Liver (tissue), 9 donors: ENCODE data around the gene SYTL3. TPM values are rescaled to one million over a fixed set of nuclear protein-coding genes. Genes with fewer than 3 reads are reported as not detected.

Experiments
- DNase-seq: peaks from one replicate; pipeline ENCODE4 v3.0.0-alpha.2; 2017; ENCODE audit warnings: low spot score
- H3K27ac ChIP-seq, 2 donors: one replicate each; pipeline ENCODE4 v1.7.0; 2013; ENCODE audit warnings: inconsistent platforms in 2 of 2, low read length in 2 of 2, control low read depth in 1 of 2, low read depth in 1 of 2, mild to moderate bottlenecking in 1 of 2
- H3K27me3 ChIP-seq, 4 donors: one replicate each; pipeline versions ENCODE4 v1.6.1 to v1.7.0; 2013; ENCODE audit warnings: low read length in 3 of 4, inconsistent platforms in 1 of 4, mild to moderate bottlenecking in 1 of 4, moderate library complexity in 1 of 4; ENCODE audit not compliant: control insufficient read depth in 4 of 4, insufficient read depth in 4 of 4
- H3K36me3 ChIP-seq, 4 donors: one replicate each; pipeline versions ENCODE4 v1.6.1 to v1.7.0; 2013; ENCODE audit warnings: low read length in 3 of 4, mild to moderate bottlenecking in 3 of 4, low read depth in 1 of 4, moderate library complexity in 1 of 4; ENCODE audit not compliant: control insufficient read depth in 4 of 4, insufficient read depth in 3 of 4
- H3K4me1 ChIP-seq, 4 donors: one replicate each; pipeline versions ENCODE4 v1.6.1 to v1.7.0; 2013; ENCODE audit warnings: low read length in 3 of 4, mild to moderate bottlenecking in 3 of 4, moderate library complexity in 1 of 4; ENCODE audit not compliant: control insufficient read depth in 4 of 4, insufficient read depth in 4 of 4
- H3K4me3 ChIP-seq, 3 donors: one replicate each; pipeline versions ENCODE4 v1.6.1 to v1.7.0; 2013; ENCODE audit warnings: low read length in 3 of 3, control low read depth in 1 of 3, low read depth in 1 of 3, mild to moderate bottlenecking in 1 of 3
- H3K9ac ChIP-seq, 2 donors: one replicate each; pipeline ENCODE4 v1.7.0; 2013; ENCODE audit warnings: low read length in 2 of 2, mild to moderate bottlenecking in 2 of 2, moderate library complexity in 2 of 2, control low read depth in 1 of 2, low read depth in 1 of 2
- H3K9me3 ChIP-seq, 4 donors: one replicate each; pipeline versions ENCODE4 v1.6.1 to v1.7.0; 2013; ENCODE audit warnings: low read length in 3 of 4; ENCODE audit not compliant: control insufficient read depth in 4 of 4
- FOXA1 ChIP-seq: IDR thresholded peaks from 2 replicates; pipeline ENCODE4 v1.6.1; 2016; ENCODE audit warnings: antibody characterized with exemption
- FOXA2 ChIP-seq: IDR thresholded peaks from 2 replicates; pipeline ENCODE4 v1.6.1; 2016; ENCODE audit warnings: antibody characterized with exemption
- GABPA ChIP-seq, 2 donors: IDR thresholded peaks in 1 of 2; conservative IDR thresholded peaks in 1 of 2; 2 replicates each; pipeline ENCODE4 v1.6.1; 2016; ENCODE audit warnings: antibody characterized with exemption in 2 of 2, mild to moderate bottlenecking in 1 of 2, moderate library complexity in 1 of 2
- HNF4G ChIP-seq: IDR thresholded peaks from 2 replicates; pipeline ENCODE4 v1.6.1; 2016; ENCODE audit warnings: antibody characterized with exemption
- NR2F2 ChIP-seq: IDR thresholded peaks from 2 replicates; pipeline ENCODE4 v1.6.1; 2016; ENCODE audit warnings: antibody characterized with exemption
- RAD21 ChIP-seq, 2 donors: IDR thresholded peaks; 2 replicates each; pipeline ENCODE4 v1.6.1; 2016; ENCODE audit warnings: antibody characterized with exemption in 2 of 2, mild to moderate bottlenecking in 2 of 2
- RXRA ChIP-seq, 2 donors: IDR thresholded peaks; 2 replicates each; pipeline ENCODE4 v1.6.1; 2017 to 2018; ENCODE audit warnings: antibody characterized with exemption in 2 of 2, mild to moderate bottlenecking in 1 of 2
- SP1 ChIP-seq: IDR thresholded peaks from 2 replicates; pipeline ENCODE4 v1.6.1; 2018; ENCODE audit warnings: antibody characterized with exemption, mild to moderate bottlenecking
- WGBS: extraction: QIAGEN DNeasy Blood & Tissue Kit; methylation state at CpG from one replicate; pipeline ENCODE4 v1.1.7; 2013; 5-methylcytosine and 5-hydroxymethylcytosine counted together
- polyA plus RNA-seq, 2 donors: library from polyadenylated mRNA; stranded (reverse) in 1 of 2; unstranded in 1 of 2; fragments of 200-250 nt in 1 of 2; fragments of >200 nt in 1 of 2; fragmentation: Nextera tagmentation in 1 of 2; extraction: Ambion mirVana in 1 of 2; gene quantifications; one replicate each; pipeline versions ENCODE4 v1.2.1 to v1.2.3, GENCODE V29; 2013 to 2015
- total RNA-seq, 2 donors: library from RNA; depleted of rRNA; stranded (reverse); fragments of >200 nt; gene quantifications; one replicate each; pipeline ENCODE4 v1.2.3, GENCODE V29; 2014
- TF ChIP-seq, protein P1 (sequence below): IDR thresholded peaks from 2 replicates; pipeline ENCODE4 v1.6.1; 2016; ENCODE audit warnings: antibody characterized with exemption, mild to moderate bottlenecking
- TF ChIP-seq, protein P2 (sequence below): fragments of 150-350 bp; IDR thresholded peaks from 2 replicates; pipeline ENCODE4 v1.5.1; 2017; ENCODE audit warnings: improper control_type of control experiment, low read depth, low read length; ENCODE audit not compliant: missing input control
- TF ChIP-seq, protein P3 (sequence below): IDR thresholded peaks from 2 replicates; pipeline ENCODE4 v1.6.1; 2016; ENCODE audit warnings: antibody characterized with exemption
- TF ChIP-seq, protein P4 (sequence below): IDR thresholded peaks from 2 replicates; pipeline ENCODE4 v1.6.1; 2016; ENCODE audit warnings: antibody characterized with exemption
- donor health status: healthy.
- donor health status: healthy.
- donor health status: healthy.
- donor health status: healthy.
- donor health status: healthy.

The SYTL3 gene
- total and polyA plus RNA-seq, 4 donors = 0.28 to 1.7 (median 0.51) TPM

DNA sequence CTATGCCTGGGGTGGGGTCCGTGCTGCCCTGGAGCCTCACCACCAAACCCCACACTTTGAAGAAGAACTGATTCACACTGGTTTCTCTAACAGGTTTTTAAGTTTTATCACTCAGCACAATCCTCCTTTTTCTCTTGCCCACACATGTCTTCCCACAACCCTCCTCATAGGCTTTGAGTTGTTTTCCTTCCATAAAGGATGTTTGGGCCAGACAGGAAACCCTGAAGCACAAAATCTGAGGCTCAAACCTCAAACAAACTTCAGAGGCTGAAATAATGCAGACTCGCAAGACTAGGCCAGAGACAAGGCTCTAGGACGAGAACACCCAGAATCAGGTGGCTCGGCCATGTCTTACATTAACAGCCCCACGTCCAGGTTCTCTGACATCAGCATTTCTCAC is 134.0 kb downstream of the SYTL3 start (continued):
- TF ChIP-seq, protein P1, sequence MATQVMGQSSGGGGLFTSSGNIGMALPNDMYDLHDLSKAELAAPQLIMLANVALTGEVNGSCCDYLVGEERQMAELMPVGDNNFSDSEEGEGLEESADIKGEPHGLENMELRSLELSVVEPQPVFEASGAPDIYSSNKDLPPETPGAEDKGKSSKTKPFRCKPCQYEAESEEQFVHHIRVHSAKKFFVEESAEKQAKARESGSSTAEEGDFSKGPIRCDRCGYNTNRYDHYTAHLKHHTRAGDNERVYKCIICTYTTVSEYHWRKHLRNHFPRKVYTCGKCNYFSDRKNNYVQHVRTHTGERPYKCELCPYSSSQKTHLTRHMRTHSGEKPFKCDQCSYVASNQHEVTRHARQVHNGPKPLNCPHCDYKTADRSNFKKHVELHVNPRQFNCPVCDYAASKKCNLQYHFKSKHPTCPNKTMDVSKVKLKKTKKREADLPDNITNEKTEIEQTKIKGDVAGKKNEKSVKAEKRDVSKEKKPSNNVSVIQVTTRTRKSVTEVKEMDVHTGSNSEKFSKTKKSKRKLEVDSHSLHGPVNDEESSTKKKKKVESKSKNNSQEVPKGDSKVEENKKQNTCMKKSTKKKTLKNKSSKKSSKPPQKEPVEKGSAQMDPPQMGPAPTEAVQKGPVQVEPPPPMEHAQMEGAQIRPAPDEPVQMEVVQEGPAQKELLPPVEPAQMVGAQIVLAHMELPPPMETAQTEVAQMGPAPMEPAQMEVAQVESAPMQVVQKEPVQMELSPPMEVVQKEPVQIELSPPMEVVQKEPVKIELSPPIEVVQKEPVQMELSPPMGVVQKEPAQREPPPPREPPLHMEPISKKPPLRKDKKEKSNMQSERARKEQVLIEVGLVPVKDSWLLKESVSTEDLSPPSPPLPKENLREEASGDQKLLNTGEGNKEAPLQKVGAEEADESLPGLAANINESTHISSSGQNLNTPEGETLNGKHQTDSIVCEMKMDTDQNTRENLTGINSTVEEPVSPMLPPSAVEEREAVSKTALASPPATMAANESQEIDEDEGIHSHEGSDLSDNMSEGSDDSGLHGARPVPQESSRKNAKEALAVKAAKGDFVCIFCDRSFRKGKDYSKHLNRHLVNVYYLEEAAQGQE = no peak
- TF ChIP-seq RAD21 (IDR thresholded peaks at IDR 0.05) (no peak), GABPA (IDR thresholded peaks at IDR 0.05 in 1 of 2, conservative IDR thresholded peaks at IDR 0.05 in 1 of 2) (no peak)

DNA sequence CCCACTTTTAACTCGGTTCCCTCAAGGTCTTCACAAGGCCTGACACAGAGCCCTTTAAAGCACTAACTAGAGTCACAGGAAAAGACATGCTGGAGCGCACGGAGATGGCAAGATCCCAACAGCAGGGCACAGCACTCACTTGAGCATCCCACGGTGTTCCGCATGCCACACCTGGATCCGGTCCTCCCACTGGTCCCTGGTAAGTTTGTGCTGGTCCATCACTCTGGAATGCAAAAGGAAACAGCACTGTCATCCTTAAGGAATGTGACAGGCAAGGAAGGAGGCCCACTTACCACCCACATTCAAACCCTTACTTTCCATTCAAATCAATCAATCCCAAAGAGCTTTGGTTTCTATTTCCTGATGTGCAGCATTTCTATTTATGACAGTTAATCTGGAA is 134.7 kb downstream of the SYTL3 start:
- no peaks in the 10 kb centered on the region for H3K9me3 ChIP-seq
- no peak overlapping the region for H3K9ac ChIP-seq
- no peaks in the 10 kb centered on the region for H3K27me3 ChIP-seq
- peaks cover 0 to 8% (median 3%) of the 10 kb centered on the region in 4 donors for H3K4me1 ChIP-seq
- 97% methylated on average over 6 of the region's 6 CpGs for WGBS
- H3K4me3 ChIP-seq = no peak overlapping the region
- no peak for DNase-seq
- no peak overlapping the region for H3K27ac ChIP-seq
- H3K36me3 ChIP-seq = peaks cover 7 to 49% (median 40%) of the 10 kb centered on the region in 4 donors
- TF ChIP-seq RXRA (IDR thresholded peaks at IDR 0.05) (no peak), FOXA1 (no peak), SP1 (no peak), FOXA2 (no peak), HNF4G (no peak), GABPA (IDR thresholded peaks at IDR 0.05 in 1 of 2, conservative IDR thresholded peaks at IDR 0.05 in 1 of 2) (no peak), NR2F2 (no peak)
- TF ChIP-seq, protein P2, sequence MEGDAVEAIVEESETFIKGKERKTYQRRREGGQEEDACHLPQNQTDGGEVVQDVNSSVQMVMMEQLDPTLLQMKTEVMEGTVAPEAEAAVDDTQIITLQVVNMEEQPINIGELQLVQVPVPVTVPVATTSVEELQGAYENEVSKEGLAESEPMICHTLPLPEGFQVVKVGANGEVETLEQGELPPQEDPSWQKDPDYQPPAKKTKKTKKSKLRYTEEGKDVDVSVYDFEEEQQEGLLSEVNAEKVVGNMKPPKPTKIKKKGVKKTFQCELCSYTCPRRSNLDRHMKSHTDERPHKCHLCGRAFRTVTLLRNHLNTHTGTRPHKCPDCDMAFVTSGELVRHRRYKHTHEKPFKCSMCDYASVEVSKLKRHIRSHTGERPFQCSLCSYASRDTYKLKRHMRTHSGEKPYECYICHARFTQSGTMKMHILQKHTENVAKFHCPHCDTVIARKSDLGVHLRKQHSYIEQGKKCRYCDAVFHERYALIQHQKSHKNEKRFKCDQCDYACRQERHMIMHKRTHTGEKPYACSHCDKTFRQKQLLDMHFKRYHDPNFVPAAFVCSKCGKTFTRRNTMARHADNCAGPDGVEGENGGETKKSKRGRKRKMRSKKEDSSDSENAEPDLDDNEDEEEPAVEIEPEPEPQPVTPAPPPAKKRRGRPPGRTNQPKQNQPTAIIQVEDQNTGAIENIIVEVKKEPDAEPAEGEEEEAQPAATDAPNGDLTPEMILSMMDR = no peak
- TF ChIP-seq, protein P3, sequence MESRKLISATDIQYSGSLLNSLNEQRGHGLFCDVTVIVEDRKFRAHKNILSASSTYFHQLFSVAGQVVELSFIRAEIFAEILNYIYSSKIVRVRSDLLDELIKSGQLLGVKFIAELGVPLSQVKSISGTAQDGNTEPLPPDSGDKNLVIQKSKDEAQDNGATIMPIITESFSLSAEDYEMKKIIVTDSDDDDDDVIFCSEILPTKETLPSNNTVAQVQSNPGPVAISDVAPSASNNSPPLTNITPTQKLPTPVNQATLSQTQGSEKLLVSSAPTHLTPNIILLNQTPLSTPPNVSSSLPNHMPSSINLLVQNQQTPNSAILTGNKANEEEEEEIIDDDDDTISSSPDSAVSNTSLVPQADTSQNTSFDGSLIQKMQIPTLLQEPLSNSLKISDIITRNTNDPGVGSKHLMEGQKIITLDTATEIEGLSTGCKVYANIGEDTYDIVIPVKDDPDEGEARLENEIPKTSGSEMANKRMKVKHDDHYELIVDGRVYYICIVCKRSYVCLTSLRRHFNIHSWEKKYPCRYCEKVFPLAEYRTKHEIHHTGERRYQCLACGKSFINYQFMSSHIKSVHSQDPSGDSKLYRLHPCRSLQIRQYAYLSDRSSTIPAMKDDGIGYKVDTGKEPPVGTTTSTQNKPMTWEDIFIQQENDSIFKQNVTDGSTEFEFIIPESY = no peak
- TF ChIP-seq, protein P4, sequence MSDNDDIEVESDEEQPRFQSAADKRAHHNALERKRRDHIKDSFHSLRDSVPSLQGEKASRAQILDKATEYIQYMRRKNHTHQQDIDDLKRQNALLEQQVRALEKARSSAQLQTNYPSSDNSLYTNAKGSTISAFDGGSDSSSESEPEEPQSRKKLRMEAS = no peak
- TF ChIP-seq, protein P1 = no peak
